Endothelial cell of umbilical vein (primary cell): Measurements from ENCODE around the gene SPRING1.

ENCODE experiments used
- EZH2 ChIP-seq: IDR thresholded peaks from 2 replicates; pipeline ENCODE4 v1.6.1; 2012; ENCODE audit warnings: borderline replicate concordance, low read depth, mild to moderate bottlenecking, moderate library complexity, low read length, inconsistent platforms; ENCODE audit not compliant: severe bottlenecking
- MYC ChIP-seq: IDR thresholded peaks from one replicate; pipeline ENCODE4 v1.6.1; 2011; ENCODE audit warnings: mild to moderate bottlenecking, low read depth, low read length
- POLR2A ChIP-seq: IDR thresholded peaks from 2 replicates; pipeline ENCODE4 v1.6.1; 2012; ENCODE audit warnings: low read depth, mild to moderate bottlenecking, control low read depth, low read length
- TF ChIP-seq, protein P1 (sequence below), 2 donors: IDR thresholded peaks; 1 replicate in 1 of 2; 2 replicates in 1 of 2; pipeline ENCODE4 v1.5.1; 2011; ENCODE audit warnings: low read length in 2 of 2, mild to moderate bottlenecking in 2 of 2, moderate library complexity in 2 of 2, control low read depth in 1 of 2, inconsistent platforms in 1 of 2, low read depth in 1 of 2; ENCODE audit not compliant: insufficient read depth in 1 of 2; ENCODE audit errors: extremely low read depth in 1 of 2

DNA sequence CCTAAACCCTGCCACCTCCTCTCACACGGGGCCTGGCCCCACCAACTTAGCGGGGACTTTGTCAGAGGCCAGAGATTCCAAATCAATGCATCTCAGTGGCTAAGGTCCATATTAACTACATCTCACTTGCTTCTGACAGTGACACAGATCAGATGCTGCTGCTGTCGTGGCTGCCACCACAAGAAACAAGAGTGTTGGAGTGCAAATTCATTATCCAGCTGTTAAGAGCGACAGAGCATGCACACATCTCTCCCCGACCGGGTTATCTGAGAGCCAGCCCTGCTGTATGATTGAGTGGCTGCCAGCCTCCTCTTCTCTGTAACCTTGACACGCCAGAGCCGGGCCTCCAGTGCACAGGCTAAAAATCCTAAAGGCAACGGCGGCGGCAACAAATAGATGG lies 40.2 kb downstream of the SPRING1 start:
- no peak for TF ChIP-seq POLR2A
- TF ChIP-seq, protein P1, sequence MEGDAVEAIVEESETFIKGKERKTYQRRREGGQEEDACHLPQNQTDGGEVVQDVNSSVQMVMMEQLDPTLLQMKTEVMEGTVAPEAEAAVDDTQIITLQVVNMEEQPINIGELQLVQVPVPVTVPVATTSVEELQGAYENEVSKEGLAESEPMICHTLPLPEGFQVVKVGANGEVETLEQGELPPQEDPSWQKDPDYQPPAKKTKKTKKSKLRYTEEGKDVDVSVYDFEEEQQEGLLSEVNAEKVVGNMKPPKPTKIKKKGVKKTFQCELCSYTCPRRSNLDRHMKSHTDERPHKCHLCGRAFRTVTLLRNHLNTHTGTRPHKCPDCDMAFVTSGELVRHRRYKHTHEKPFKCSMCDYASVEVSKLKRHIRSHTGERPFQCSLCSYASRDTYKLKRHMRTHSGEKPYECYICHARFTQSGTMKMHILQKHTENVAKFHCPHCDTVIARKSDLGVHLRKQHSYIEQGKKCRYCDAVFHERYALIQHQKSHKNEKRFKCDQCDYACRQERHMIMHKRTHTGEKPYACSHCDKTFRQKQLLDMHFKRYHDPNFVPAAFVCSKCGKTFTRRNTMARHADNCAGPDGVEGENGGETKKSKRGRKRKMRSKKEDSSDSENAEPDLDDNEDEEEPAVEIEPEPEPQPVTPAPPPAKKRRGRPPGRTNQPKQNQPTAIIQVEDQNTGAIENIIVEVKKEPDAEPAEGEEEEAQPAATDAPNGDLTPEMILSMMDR (IDR thresholded peaks at IDR 0.05; ENCODE audit: extremely low read depth in 1 of 2, insufficient read depth in 1 of 2, low read depth in 1 of 2, low read length in 2 of 2): no peak
- no peak for TF ChIP-seq EZH2
- no peak for TF ChIP-seq MYC
